ENCODE data around the gene MT1F. TPM values are rescaled to one million over a fixed set of nuclear protein-coding genes. Genes with fewer than 3 reads are reported as not detected.

Gene MT1F
- total RNA-seq, 2 donors from 2014 or later: 27.5 to 92.0 TPM

GRCh38 chr16:56645838-56646237, 11.9 kb upstream of the MT1F start:
- Histone ChIP-seq H3K4me1 (peaks cover 9% of the 10 kb centered on the region), H3K4me3 (no peak overlapping the region), H3K27me3 (no peaks in the 10 kb centered on the region), H3K36me3 (replicated peaks in 1 of 2; ENCODE audit: insufficient read depth in 1 of 2, low read depth in 2 of 2) (no peaks in the 10 kb centered on the region), H3K9me3 (no peaks in the 10 kb centered on the region), H3K27ac (no peak overlapping the region)
- TF ChIP-seq POLR2A (IDR thresholded peaks at IDR 0.05): no peak
- TF ChIP-seq CTCF (IDR thresholded peaks at IDR 0.05): no peak
- DNase-seq: no peak
- 0% methylated on average over 1 of the region's 1 CpG for WGBS, 2 donors
- intact Hi-C loops (cut with DNase I): no loop called here
- ATAC-seq: no peak

- no peak overlapping the region for H3K4me3 ChIP-seq
- no peak for ATAC-seq
- H3K27ac ChIP-seq: no peak overlapping the region
- TF ChIP-seq POLR2A (IDR thresholded peaks at IDR 0.05) (no peak), CTCF (IDR thresholded peaks at IDR 0.05) (no peak)
- intact Hi-C loops (cut with DNase I): no loop called here
- no peak for DNase-seq
- H3K9me3 ChIP-seq: no peaks in the 10 kb centered on the region
- 64 to 66% methylated on average over 10 to 32 of the region's 33 CpGs for WGBS, 2 donors
- peaks cover 9% of the 10 kb centered on the region for H3K4me1 ChIP-seq
- H3K36me3 ChIP-seq (replicated peaks in 1 of 2; ENCODE audit: insufficient read depth in 1 of 2, low read depth in 2 of 2): no peaks in the 10 kb centered on the region
- no peaks in the 10 kb centered on the region for H3K27me3 ChIP-seq
These were observed 9.9 kb upstream of the MT1F start for GRCh38 chr16:56647641-56648431.

GRCh38 chr16:56649271-56649670, 8.5 kb upstream of the MT1F start:
- WGBS, 2 donors: 87 to 93% methylated on average over 2 of the region's 2 CpGs
- TF ChIP-seq POLR2A (IDR thresholded peaks at IDR 0.05) (no peak), CTCF (IDR thresholded peaks at IDR 0.05) (no peak)
- no peak overlapping the region for H3K4me3 ChIP-seq
- H3K36me3 ChIP-seq (replicated peaks in 1 of 2; ENCODE audit: insufficient read depth in 1 of 2, low read depth in 2 of 2): no peaks in the 10 kb centered on the region
- H3K27ac ChIP-seq: no peak overlapping the region
- no peaks in the 10 kb centered on the region for H3K27me3 ChIP-seq
- ATAC-seq (no peak), DNase-seq (no peak)
- intact Hi-C loops (cut with DNase I): no loop called here
- H3K4me1 ChIP-seq: peaks cover under 1% of the 10 kb centered on the region
- H3K9me3 ChIP-seq: no peaks in the 10 kb centered on the region

GRCh38 chr16:56649820-56650219, 7.9 kb upstream of the MT1F start:
- Histone ChIP-seq H3K27me3 (no peaks in the 10 kb centered on the region), H3K9me3 (no peaks in the 10 kb centered on the region), H3K27ac (no peak overlapping the region), H3K36me3 (replicated peaks in 1 of 2; ENCODE audit: insufficient read depth in 1 of 2, low read depth in 2 of 2) (no peaks in the 10 kb centered on the region), H3K4me3 (no peak overlapping the region), H3K4me1 (no peaks in the 10 kb centered on the region)
- ATAC-seq: no peak
- TF ChIP-seq CTCF (IDR thresholded peaks at IDR 0.05) (no peak), POLR2A (IDR thresholded peaks at IDR 0.05) (no peak)
- WGBS, 2 donors: 71 to 75% methylated on average over 3 of the region's 3 CpGs
- intact Hi-C loops (cut with DNase I): no loop called here
- no peak for DNase-seq

- TF ChIP-seq CTCF (IDR thresholded peaks at IDR 0.05) (no peak), POLR2A (IDR thresholded peaks at IDR 0.05) (no peak)
- H3K36me3 ChIP-seq (replicated peaks in 1 of 2; ENCODE audit: insufficient read depth in 1 of 2, low read depth in 2 of 2): no peaks in the 10 kb centered on the region
- no peak within 1 kb of the TSS for H3K4me3 ChIP-seq
- intact Hi-C loops (cut with DNase I): no loop called here
- ATAC-seq (no peak), DNase-seq (no peak)
- 65 to 94% methylated on average over 7 of the region's 7 CpGs for WGBS, 2 donors
- no peaks in the 10 kb centered on the region for H3K27me3 ChIP-seq
- no peak within 1 kb of the TSS for H3K27ac ChIP-seq
- no peaks in the 10 kb centered on the region for H3K9me3 ChIP-seq
- no peaks in the 10 kb centered on the region for H3K4me1 ChIP-seq
These were observed 6.2 kb upstream of the MT1F start, which contains the start of gene MT1B for GRCh38 chr16:56651586-56651985. Gene MT1B (plus strand): TSS chr16:56651886. CDS start chr16:56651954, 68 bp downstream.
